Nephron (organoid): ENCODE results near the gene ECD.
"Not testable (repeated sequence)": the region's sequence is repeated elsewhere in the genome, so short reads cannot be mapped to it uniquely, and the experiment has no call there.

Experiments
- H3K27ac Mint-ChIP-seq, 3 experiments: 2 replicates each; pipeline ENCODE4 v1.8.0; 2020; ENCODE audit warnings: mixed read lengths in 3 of 3, mild to moderate bottlenecking in 2 of 3, moderate library complexity in 1 of 3
- H3K27me3 Mint-ChIP-seq: 2 replicates; pipeline ENCODE4 v1.8.0; 2021; ENCODE audit warnings: low read depth, mild to moderate bottlenecking, moderate library complexity, mixed read lengths
- H3K36me3 Mint-ChIP-seq: 2 replicates; pipeline ENCODE4 v1.8.0; 2020; ENCODE audit warnings: low read depth, mixed read lengths
- H3K4me1 Mint-ChIP-seq: 2 replicates; pipeline ENCODE4 v1.8.0; 2020; ENCODE audit warnings: mixed read lengths
- H3K4me3 Mint-ChIP-seq, 3 experiments: 2 replicates each; pipeline ENCODE4 v1.8.0; 2020; ENCODE audit warnings: mild to moderate bottlenecking in 3 of 3, mixed read lengths in 3 of 3, moderate library complexity in 2 of 3
- H3K9me3 Mint-ChIP-seq: 2 replicates; pipeline ENCODE4 v1.8.0; 2020; ENCODE audit warnings: mixed read lengths
- CTCF ChIP-seq, 3 experiments: fragments of 200-600 bp; sonication (generic); IDR thresholded peaks; one replicate each; pipeline ENCODE4 v1.5.0; 2021; ENCODE audit warnings: antibody characterized with exemption in 3 of 3; ENCODE audit not compliant: unreplicated experiment in 3 of 3

The ECD gene

GRCh38 chr10:73117976-73118743 lies 49.6 kb downstream of the ECD start:
- Mint-ChIP-seq H3K4me3 (peak overlapping the region in 1 of 3 experiments; percentile 8), H3K36me3 (peaks cover 7% of the 10 kb centered on the region), H3K4me1 (peaks cover 7% of the 10 kb centered on the region), H3K27ac (peak overlapping the region in 2 of 3 experiments; percentile 43 to 57), H3K9me3 (no peaks in the 10 kb centered on the region), H3K27me3 (no peaks in the 10 kb centered on the region)
- no peak for TF ChIP-seq CTCF (IDR thresholded peaks at IDR 0.05; ENCODE audit: unreplicated experiment in 3 of 3)

- peaks cover 3% of the 10 kb centered on the region for H3K36me3 Mint-ChIP-seq
- no peaks in the 10 kb centered on the region for H3K9me3 Mint-ChIP-seq
- H3K27ac Mint-ChIP-seq: no peak overlapping the region
These were observed 51.8 kb downstream of the ECD start for GRCh38 chr10:73116017-73116416.

GRCh38 chr10:73113551-73113950 lies 54.3 kb downstream of the ECD start:
- TF ChIP-seq CTCF (IDR thresholded peaks at IDR 0.05; ENCODE audit: unreplicated experiment in 3 of 3): no peak
- H3K36me3 Mint-ChIP-seq: peaks cover 17% of the 10 kb centered on the region
- peaks cover 13% of the 10 kb centered on the region for H3K4me1 Mint-ChIP-seq
- H3K4me3 Mint-ChIP-seq: no peak overlapping the region
- peak overlapping the region in 2 of 3 experiments; percentile 31 to 44 for H3K27ac Mint-ChIP-seq
- peaks cover 3% of the 10 kb centered on the region for H3K27me3 Mint-ChIP-seq
- no peaks in the 10 kb centered on the region for H3K9me3 Mint-ChIP-seq

More at GRCh38 chr10:73116017-73116416, 51.8 kb downstream of the ECD start:
- Mint-ChIP-seq H3K4me1 (peaks cover 7% of the 10 kb centered on the region), H3K27me3 (no peaks in the 10 kb centered on the region), H3K4me3 (no peak overlapping the region)
- TF ChIP-seq CTCF (IDR thresholded peaks at IDR 0.05; ENCODE audit: unreplicated experiment in 3 of 3): no peak

- H3K9me3 Mint-ChIP-seq, H3K4me1 Mint-ChIP-seq, H3K4me3 Mint-ChIP-seq, H3K27ac Mint-ChIP-seq, H3K27me3 Mint-ChIP-seq: not testable (repeated sequence)
- H3K36me3 Mint-ChIP-seq: peaks cover 21% of the 10 kb centered on the region
These were observed 55.8 kb downstream of the ECD start for GRCh38 chr10:73112032-73112431.

- H3K4me3 Mint-ChIP-seq: peak within 1 kb of the TSS; percentile 83 to 94 (median 88)
These were observed 57.4 kb downstream of the ECD start, which contains the start of gene NUDT13 for GRCh38 chr10:73110345-73110849. Gene NUDT13 (plus strand): TSS chr10:73110455. CDS start chr10:73114366, 3,911 bp downstream.

GRCh38 chr10:73109248-73109652 lies 58.6 kb downstream of the ECD start:
- peaks cover 31% of the 10 kb centered on the region for H3K36me3 Mint-ChIP-seq
- H3K27ac Mint-ChIP-seq, H3K27me3 Mint-ChIP-seq, H3K4me1 Mint-ChIP-seq, H3K4me3 Mint-ChIP-seq, H3K9me3 Mint-ChIP-seq: not testable (repeated sequence)

More at GRCh38 chr10:73110345-73110849, 57.4 kb downstream of the ECD start, which contains the start of gene NUDT13:
- Mint-ChIP-seq H3K27ac (peak within 1 kb of the TSS; percentile 96 to 98 (median 97)), H3K4me1 (peaks cover 6% of the 10 kb centered on the region), H3K27me3 (peaks cover 3% of the 10 kb centered on the region), H3K36me3 (peaks cover 27% of the 10 kb centered on the region), H3K9me3 (no peaks in the 10 kb centered on the region)
- no peak for TF ChIP-seq CTCF (IDR thresholded peaks at IDR 0.05; ENCODE audit: unreplicated experiment in 3 of 3)

GRCh38 chr10:73106301-73106700 lies 61.5 kb downstream of the ECD start:
- Mint-ChIP-seq H3K9me3 (no peaks in the 10 kb centered on the region), H3K4me3 (no peak overlapping the region), H3K27me3 (peaks cover 3% of the 10 kb centered on the region), H3K4me1 (peaks cover 6% of the 10 kb centered on the region), H3K36me3 (peaks cover 41% of the 10 kb centered on the region), H3K27ac (no peak overlapping the region)
- TF ChIP-seq CTCF (IDR thresholded peaks at IDR 0.05; ENCODE audit: unreplicated experiment in 3 of 3): no peak
